ENCODE results near the gene SLA2. TPM values are rescaled to one million over a fixed set of nuclear protein-coding genes. Genes with fewer than 3 reads are reported as not detected.

SLA2 gene
- total RNA-seq, 4 donors from 2014 or later: 0.13 to 0.50 (median 0.28) TPM

DNA sequence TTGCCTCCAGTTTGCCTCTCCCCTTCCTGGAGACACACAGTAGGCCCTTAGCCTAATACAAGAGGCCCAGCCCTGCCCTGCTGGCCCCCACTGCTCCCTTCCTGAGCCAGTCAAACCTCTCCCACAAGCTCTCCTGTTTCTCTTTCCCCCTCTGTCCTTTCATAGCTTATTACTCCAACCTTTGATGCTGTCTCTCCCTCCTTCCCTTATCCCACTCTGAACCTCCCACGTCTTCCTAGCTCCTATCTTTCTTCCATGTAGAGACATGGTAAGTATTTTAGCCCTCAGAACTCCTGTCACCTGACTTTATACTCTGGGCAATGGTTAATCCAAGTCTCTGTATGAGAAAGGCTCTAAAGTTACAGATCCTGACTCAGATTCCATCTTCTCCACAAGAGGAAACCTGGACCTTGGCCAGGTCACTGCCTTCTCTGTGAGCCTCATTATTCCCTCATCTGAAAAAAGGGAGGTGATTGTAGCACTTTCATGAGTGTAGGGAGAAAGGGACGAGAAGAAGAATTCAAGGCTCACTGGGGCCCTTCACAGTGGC, 65.9 kb downstream of the SLA2 start:
- peaks cover 16% of the 10 kb centered on the region in 2 donors for H3K4me1 ChIP-seq
- intact Hi-C loops (cut with DNase I): no loop called here
- DNase-seq: no peak
- no peak overlapping the region for H3K27ac ChIP-seq
- peaks cover 16 to 22% of the 10 kb centered on the region in 2 donors for H3K36me3 ChIP-seq
- TF ChIP-seq, protein P1, sequence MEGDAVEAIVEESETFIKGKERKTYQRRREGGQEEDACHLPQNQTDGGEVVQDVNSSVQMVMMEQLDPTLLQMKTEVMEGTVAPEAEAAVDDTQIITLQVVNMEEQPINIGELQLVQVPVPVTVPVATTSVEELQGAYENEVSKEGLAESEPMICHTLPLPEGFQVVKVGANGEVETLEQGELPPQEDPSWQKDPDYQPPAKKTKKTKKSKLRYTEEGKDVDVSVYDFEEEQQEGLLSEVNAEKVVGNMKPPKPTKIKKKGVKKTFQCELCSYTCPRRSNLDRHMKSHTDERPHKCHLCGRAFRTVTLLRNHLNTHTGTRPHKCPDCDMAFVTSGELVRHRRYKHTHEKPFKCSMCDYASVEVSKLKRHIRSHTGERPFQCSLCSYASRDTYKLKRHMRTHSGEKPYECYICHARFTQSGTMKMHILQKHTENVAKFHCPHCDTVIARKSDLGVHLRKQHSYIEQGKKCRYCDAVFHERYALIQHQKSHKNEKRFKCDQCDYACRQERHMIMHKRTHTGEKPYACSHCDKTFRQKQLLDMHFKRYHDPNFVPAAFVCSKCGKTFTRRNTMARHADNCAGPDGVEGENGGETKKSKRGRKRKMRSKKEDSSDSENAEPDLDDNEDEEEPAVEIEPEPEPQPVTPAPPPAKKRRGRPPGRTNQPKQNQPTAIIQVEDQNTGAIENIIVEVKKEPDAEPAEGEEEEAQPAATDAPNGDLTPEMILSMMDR (IDR thresholded peaks at IDR 0.05): no peak
- TF ChIP-seq POLR2A (IDR thresholded peaks at IDR 0.05): no peak
- no peaks in the 10 kb centered on the region for H3K9me3 ChIP-seq
- 77 to 83% methylated on average over 2 of the region's 2 CpGs for WGBS, 2 donors
- H3K4me3 ChIP-seq (replicated peaks in 1 of 3): no peak overlapping the region
- no peaks in the 10 kb centered on the region for H3K27me3 ChIP-seq

DNA sequence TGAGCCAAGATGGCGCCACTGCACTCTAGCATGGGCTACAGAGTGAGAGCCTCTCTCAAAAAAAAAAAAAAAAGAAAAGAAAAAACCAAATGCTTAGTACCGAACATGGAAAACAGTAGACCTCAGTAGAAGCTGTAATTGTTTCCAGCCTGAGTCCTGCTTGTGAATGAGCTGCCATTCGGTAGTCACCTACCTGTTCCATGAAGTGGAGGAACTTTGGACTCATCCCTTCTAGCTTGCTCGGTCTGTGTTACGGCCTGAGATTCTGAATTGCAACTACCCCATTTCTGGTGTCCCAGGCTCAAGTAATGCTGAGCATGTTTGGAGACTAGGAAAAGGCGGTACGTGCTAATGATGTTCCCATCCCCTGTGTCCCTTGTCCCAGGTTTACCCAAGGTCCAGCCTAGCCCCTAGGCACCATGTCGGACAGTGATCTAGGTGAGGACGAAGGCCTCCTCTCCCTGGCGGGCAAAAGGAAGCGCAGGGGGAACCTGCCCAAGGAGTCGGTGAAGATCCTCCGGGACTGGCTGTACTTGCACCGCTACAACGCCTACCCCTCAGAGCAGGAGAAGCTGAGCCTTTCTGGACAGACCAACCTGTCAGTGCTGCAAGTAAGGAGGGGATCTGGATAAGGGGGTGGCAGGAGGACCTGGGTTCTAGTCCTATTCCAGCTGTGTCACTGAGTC, 67.5 kb downstream of the SLA2 start:
- 87 to 97% methylated on average over 14 to 15 of the region's 15 CpGs for WGBS, 2 donors
- H3K4me1 ChIP-seq: peaks cover 23 to 24% of the 10 kb centered on the region in 2 donors
- H3K27me3 ChIP-seq: no peaks in the 10 kb centered on the region
- TF ChIP-seq POLR2A (IDR thresholded peaks at IDR 0.05): no peak
- TF ChIP-seq, protein P1 (IDR thresholded peaks at IDR 0.05): no peak
- no peak for DNase-seq
- intact Hi-C loops (cut with DNase I): no loop called here
- H3K36me3 ChIP-seq: peaks cover 16 to 22% of the 10 kb centered on the region in 2 donors
- H3K4me3 ChIP-seq (replicated peaks in 1 of 3): no peak overlapping the region
- no peaks in the 10 kb centered on the region for H3K9me3 ChIP-seq
- H3K27ac ChIP-seq: no peak overlapping the region

DNA sequence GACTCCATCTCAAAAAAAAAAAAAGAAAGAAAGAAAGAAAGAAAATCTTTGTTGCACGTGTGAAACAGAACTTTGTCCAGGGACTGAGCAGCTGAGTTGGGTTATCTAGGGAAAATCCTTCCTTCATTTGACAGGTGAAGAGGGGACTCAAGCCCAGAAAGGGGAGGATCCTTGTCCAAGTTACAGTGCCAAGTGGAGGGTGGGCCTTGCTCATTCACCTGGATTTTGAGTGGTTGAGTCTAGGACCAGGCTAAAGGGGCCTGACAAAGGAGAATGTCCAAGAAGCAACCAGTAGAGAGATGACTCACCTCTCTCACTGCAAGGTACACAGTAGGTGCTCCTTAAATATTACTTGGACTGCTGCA, 69.9 kb downstream of the SLA2 start:
- no peak for TF ChIP-seq POLR2A (IDR thresholded peaks at IDR 0.05)
- TF ChIP-seq, protein P1 (IDR thresholded peaks at IDR 0.05): no peak
- peaks cover 10 to 11% of the 10 kb centered on the region in 2 donors for H3K36me3 ChIP-seq
- WGBS, 2 donors: 70 to 71% methylated on average over 1 of the region's 1 CpG
- intact Hi-C loops (cut with DNase I): no loop called here
- no peak for DNase-seq
- H3K4me3 ChIP-seq (replicated peaks in 1 of 3): no peak overlapping the region
- peaks cover 31 to 34% of the 10 kb centered on the region in 2 donors for H3K4me1 ChIP-seq
- H3K9me3 ChIP-seq: no peaks in the 10 kb centered on the region
- H3K27me3 ChIP-seq: no peaks in the 10 kb centered on the region
- H3K27ac ChIP-seq: peak overlapping the region in 2 of 3 donors; percentile 62 to 98

DNA sequence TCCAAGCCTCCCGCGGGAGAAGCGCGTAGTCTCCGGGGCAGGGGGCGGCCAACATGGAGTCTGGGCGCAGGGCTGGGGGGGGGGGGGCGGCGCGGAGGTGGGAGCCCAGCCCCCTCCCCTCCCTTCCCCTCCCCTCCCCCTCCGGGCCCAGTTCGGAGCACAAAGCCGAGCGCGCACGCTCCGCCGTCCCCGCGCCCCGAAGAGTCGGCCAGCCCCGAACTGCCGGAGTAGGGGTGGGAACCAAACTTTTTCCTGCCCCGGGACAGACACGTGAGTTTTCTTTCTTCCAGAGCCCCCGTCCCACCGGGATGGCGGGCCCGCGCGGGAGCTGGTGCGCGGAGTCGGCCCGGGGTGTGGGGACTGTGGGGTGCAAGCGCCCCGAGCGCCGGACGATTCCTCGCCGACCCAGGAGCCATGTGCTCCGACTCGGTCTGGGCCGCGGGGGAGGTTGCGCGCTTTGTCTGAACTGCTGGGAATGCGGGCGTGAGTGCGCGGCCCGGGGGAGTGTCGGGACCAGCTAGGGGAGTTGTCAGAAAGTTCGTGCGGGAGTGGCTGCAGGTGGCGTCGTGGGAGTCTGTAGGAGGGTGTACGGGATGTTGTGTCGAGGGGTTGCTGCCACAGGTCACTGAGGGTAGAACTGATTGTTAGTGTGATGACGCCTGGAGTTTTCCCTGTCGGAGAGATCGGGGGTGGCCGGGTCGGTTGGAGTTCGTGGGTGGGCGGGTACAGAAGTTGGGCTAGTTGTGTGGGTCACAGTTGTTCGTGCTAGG, 71.4 kb downstream of the SLA2 start:
- peaks cover 31 to 34% of the 10 kb centered on the region in 2 donors for H3K4me1 ChIP-seq
- DNase-seq: peak; percentile 58 to 65
- intact Hi-C loops (cut with DNase I): no loop called here
- no peaks in the 10 kb centered on the region for H3K27me3 ChIP-seq
- H3K27ac ChIP-seq: peak overlapping the region; percentile 73 to 98 (median 95)
- TF ChIP-seq, protein P1 (IDR thresholded peaks at IDR 0.05): no peak
- TF ChIP-seq POLR2A (IDR thresholded peaks at IDR 0.05): peak in 1 of 2 donors; percentile 10
- no peaks in the 10 kb centered on the region for H3K9me3 ChIP-seq
- peaks cover 0 to 2% of the 10 kb centered on the region in 2 donors for H3K36me3 ChIP-seq
- 3% methylated on average over 18 to 29 of the region's 69 CpGs for WGBS, 2 donors
- peak overlapping the region; percentile 68 to 83 (median 71) for H3K4me3 ChIP-seq (replicated peaks in 1 of 3)
